ENCODE data around the gene ATP9B.

ATP9B gene

GRCh38 chr18:79246309-79247108 is 177.3 kb downstream of the ATP9B start (continued):
- peak; percentile 56; the same call in 1 of the 2 replicates for TF ChIP-seq ZFP37 (tag by site-specific recombination; IDR thresholded peaks at IDR 0.05)
- no peak for TF ChIP-seq ZNF549 (tag by site-specific recombination; IDR thresholded peaks at IDR 0.05)
- no peak for TF ChIP-seq ZNF10 (tag by site-specific recombination; IDR thresholded peaks at IDR 0.05)
- TF ChIP-seq ZBTB7A (tag by site-specific recombination; IDR thresholded peaks at IDR 0.05; ENCODE audit: low read depth) = no peak
- peak; percentile 46; the same call in 1 of the 2 replicates for TF ChIP-seq ZBTB17 (tag by site-specific recombination; IDR thresholded peaks at IDR 0.05)
- no peak for TF ChIP-seq ZFP69B (tag by site-specific recombination; IDR thresholded peaks at IDR 0.05)
- TF ChIP-seq GLI2 (tag by site-specific recombination; IDR thresholded peaks at IDR 0.05; ENCODE audit: borderline replicate concordance, low read depth) = no peak
- TF ChIP-seq KLF8 (tag by site-specific recombination; IDR thresholded peaks at IDR 0.05) = no peak; the same call in 1 of the 2 replicates
- TF ChIP-seq, protein P1, sequence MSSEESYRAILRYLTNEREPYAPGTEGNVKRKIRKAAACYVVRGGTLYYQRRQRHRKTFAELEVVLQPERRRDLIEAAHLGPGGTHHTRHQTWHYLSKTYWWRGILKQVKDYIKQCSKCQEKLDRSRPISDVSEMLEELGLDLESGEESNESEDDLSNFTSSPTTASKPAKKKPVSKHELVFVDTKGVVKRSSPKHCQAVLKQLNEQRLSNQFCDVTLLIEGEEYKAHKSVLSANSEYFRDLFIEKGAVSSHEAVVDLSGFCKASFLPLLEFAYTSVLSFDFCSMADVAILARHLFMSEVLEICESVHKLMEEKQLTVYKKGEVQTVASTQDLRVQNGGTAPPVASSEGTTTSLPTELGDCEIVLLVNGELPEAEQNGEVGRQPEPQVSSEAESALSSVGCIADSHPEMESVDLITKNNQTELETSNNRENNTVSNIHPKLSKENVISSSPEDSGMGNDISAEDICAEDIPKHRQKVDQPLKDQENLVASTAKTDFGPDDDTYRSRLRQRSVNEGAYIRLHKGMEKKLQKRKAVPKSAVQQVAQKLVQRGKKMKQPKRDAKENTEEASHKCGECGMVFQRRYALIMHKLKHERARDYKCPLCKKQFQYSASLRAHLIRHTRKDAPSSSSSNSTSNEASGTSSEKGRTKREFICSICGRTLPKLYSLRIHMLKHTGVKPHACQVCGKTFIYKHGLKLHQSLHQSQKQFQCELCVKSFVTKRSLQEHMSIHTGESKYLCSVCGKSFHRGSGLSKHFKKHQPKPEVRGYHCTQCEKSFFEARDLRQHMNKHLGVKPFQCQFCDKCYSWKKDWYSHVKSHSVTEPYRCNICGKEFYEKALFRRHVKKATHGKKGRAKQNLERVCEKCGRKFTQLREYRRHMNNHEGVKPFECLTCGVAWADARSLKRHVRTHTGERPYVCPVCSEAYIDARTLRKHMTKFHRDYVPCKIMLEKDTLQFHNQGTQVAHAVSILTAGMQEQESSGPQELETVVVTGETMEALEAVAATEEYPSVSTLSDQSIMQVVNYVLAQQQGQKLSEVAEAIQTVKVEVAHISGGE (tag by site-specific recombination; conservative IDR thresholded peaks at IDR 0.05; ENCODE audit: low read depth) = peak; percentile 32; the same call in 1 of the 2 replicates
- no peak for TF ChIP-seq ZNF518A (tag by site-specific recombination; conservative IDR thresholded peaks at IDR 0.05; ENCODE audit: low read depth)
- no peak for TF ChIP-seq ELK4 (IDR thresholded peaks at IDR 0.05; ENCODE audit: borderline replicate concordance, low read depth, low read length)
- TF ChIP-seq, protein P2, sequence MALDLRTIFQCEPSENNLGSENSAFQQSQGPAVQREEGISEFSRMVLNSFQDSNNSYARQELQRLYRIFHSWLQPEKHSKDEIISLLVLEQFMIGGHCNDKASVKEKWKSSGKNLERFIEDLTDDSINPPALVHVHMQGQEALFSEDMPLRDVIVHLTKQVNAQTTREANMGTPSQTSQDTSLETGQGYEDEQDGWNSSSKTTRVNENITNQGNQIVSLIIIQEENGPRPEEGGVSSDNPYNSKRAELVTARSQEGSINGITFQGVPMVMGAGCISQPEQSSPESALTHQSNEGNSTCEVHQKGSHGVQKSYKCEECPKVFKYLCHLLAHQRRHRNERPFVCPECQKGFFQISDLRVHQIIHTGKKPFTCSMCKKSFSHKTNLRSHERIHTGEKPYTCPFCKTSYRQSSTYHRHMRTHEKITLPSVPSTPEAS (tag by site-specific recombination; IDR thresholded peaks at IDR 0.05) = no peak
- TF ChIP-seq ZNF843 (tag by site-specific recombination; IDR thresholded peaks at IDR 0.05) = no peak
- TF ChIP-seq ZNF121 (tag by site-specific recombination; IDR thresholded peaks at IDR 0.05) = no peak
- no peak for TF ChIP-seq ZNF623 (tag by site-specific recombination; IDR thresholded peaks at IDR 0.05)
- no peak for TF ChIP-seq GFI1B (tag by site-specific recombination; IDR thresholded peaks at IDR 0.05)
- TF ChIP-seq, protein P3, sequence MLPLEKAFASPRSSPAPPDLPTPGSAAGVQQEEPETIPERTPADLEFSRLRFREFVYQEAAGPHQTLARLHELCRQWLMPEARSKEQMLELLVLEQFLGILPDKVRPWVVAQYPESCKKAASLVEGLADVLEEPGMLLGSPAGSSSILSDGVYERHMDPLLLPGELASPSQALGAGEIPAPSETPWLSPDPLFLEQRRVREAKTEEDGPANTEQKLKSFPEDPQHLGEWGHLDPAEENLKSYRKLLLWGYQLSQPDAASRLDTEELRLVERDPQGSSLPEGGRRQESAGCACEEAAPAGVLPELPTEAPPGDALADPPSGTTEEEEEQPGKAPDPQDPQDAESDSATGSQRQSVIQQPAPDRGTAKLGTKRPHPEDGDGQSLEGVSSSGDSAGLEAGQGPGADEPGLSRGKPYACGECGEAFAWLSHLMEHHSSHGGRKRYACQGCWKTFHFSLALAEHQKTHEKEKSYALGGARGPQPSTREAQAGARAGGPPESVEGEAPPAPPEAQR (tag by site-specific recombination; IDR thresholded peaks at IDR 0.05) = no peak
- TF ChIP-seq, protein P4, sequence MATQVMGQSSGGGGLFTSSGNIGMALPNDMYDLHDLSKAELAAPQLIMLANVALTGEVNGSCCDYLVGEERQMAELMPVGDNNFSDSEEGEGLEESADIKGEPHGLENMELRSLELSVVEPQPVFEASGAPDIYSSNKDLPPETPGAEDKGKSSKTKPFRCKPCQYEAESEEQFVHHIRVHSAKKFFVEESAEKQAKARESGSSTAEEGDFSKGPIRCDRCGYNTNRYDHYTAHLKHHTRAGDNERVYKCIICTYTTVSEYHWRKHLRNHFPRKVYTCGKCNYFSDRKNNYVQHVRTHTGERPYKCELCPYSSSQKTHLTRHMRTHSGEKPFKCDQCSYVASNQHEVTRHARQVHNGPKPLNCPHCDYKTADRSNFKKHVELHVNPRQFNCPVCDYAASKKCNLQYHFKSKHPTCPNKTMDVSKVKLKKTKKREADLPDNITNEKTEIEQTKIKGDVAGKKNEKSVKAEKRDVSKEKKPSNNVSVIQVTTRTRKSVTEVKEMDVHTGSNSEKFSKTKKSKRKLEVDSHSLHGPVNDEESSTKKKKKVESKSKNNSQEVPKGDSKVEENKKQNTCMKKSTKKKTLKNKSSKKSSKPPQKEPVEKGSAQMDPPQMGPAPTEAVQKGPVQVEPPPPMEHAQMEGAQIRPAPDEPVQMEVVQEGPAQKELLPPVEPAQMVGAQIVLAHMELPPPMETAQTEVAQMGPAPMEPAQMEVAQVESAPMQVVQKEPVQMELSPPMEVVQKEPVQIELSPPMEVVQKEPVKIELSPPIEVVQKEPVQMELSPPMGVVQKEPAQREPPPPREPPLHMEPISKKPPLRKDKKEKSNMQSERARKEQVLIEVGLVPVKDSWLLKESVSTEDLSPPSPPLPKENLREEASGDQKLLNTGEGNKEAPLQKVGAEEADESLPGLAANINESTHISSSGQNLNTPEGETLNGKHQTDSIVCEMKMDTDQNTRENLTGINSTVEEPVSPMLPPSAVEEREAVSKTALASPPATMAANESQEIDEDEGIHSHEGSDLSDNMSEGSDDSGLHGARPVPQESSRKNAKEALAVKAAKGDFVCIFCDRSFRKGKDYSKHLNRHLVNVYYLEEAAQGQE (tag by site-specific recombination; IDR thresholded peaks at IDR 0.05) = no peak
- TF ChIP-seq ZNF211 (tag by site-specific recombination; IDR thresholded peaks at IDR 0.05; ENCODE audit: low read depth) = no peak
- TF ChIP-seq ZNF473 (tag by site-specific recombination; IDR thresholded peaks at IDR 0.05) = no peak
- no peak for TF ChIP-seq KLF10 (tag by site-specific recombination; IDR thresholded peaks at IDR 0.05)
- TF ChIP-seq RBAK (tag by site-specific recombination; IDR thresholded peaks at IDR 0.05) = no peak
- TF ChIP-seq ZNF112 (tag by site-specific recombination; IDR thresholded peaks at IDR 0.05) = no peak
- no peak for TF ChIP-seq ZNF658 (tag by site-specific recombination; IDR thresholded peaks at IDR 0.05)

Data from HEK293 (cell line).